ENCODE measurements around the gene TARS3. TPM values are rescaled to one million over a fixed set of nuclear protein-coding genes. Genes with fewer than 3 reads are reported as not detected.
A peak's percentile ranks its signal among the peaks of the same experiment; 100 is the strongest.
"Not testable (repeated sequence)": the region's sequence is repeated elsewhere in the genome, so short reads cannot be mapped to it uniquely, and the experiment has no call there.

The TARS3 gene
- total and polyA plus RNA-seq, 2 donors (not counting 1 experiment from before 2014, with no cell fraction given): 9.7 to 27.0 TPM

DNA sequence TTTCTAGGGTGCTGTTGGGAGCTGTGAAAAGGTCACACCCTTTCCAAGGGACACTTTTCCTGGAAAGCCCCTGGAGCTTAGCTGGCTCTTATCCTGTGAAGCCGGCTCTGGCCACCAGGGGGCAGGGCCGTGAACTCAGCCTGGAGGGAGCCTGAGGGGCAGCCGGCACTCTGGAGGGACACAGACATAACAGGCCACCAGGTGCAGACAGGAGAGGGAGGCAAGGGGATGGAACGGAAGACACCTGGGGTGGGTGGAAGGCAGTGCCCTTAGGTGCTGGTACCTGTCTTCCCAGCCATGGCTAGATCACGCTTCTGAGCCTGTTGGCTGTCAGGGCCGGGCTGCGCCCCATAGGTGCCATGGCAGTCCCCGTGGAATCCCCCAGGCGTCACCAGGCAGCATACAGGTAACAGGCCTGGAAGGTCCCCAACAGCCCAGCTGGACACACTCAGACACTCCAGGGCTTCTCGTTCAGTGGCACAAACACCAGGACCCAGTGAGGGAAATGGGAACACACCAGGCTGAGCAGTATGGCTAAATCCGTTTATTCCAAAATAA is 42.9 kb upstream of the TARS3 start:
- H3K9ac ChIP-seq (ENCODE audit: low read length); H3K4me3 Mint-ChIP-seq; POLR2A ChIA-PET; H4K20me1 ChIP-seq (ENCODE audit: control insufficient read depth, insufficient read depth, low read length, poor library complexity, severe bottlenecking); intact Hi-C loops (cut with micrococcal nuclease); DNase-seq; H3K36me3 ChIP-seq (replicated peaks in 1 of 2; ENCODE audit: control extremely low read depth in 1 of 2, control insufficient read depth in 1 of 2, extremely low read depth in 1 of 2, insufficient read depth in 2 of 2, low read length in 1 of 2); H3K4me1 Mint-ChIP-seq; ATAC-seq (ENCODE audit: low read depth); H3K4me2 ChIP-seq (replicated peaks; ENCODE audit: low read depth, low read length, poor library complexity, severe bottlenecking); H3K79me2 ChIP-seq (ENCODE audit: control insufficient read depth, insufficient read depth, low read length); H3K4me1 ChIP-seq (ENCODE audit: control insufficient read depth in 2 of 2, insufficient read depth in 2 of 2, low read length in 2 of 2); H3K27me3 ChIP-seq (replicated peaks in 1 of 4; ENCODE audit: control extremely low read depth in 1 of 4, control insufficient read depth in 3 of 4, insufficient read depth in 4 of 4, low read length in 3 of 4); H3K27ac Mint-ChIP-seq; H3K27me3 Mint-ChIP-seq; H3K4me3 ChIP-seq (ENCODE audit: control extremely low read depth in 1 of 5, extremely low read depth in 1 of 5, insufficient read depth in 1 of 5, low read depth in 2 of 5, low read length in 4 of 5); H2AFZ ChIP-seq (ENCODE audit: insufficient read depth, low read depth, low read length, poor library complexity, severe bottlenecking); H3K9me3 Mint-ChIP-seq (ENCODE audit: insufficient read depth); H3K27ac ChIP-seq (ENCODE audit: low read length in 2 of 2): not testable (repeated sequence)
- CTCF ChIA-PET: interaction anchor here (0.6 kb wide), 1 partner anchor 25 kb away, joined by 4 read pairs; no protein-coding TSS in a partner anchor
- H3K9me3 ChIP-seq (ENCODE audit: control extremely low read depth in 1 of 3, control insufficient read depth in 2 of 3, insufficient read depth in 1 of 3, low read length in 2 of 3): peaks cover 0 to 14% (median 0%) of the 10 kb centered on the region in 3 donors
- WGBS (ENCODE audit: insufficient coverage): 87% methylated on average over 7 of the region's 11 CpGs
- TF ChIP-seq, protein P1, sequence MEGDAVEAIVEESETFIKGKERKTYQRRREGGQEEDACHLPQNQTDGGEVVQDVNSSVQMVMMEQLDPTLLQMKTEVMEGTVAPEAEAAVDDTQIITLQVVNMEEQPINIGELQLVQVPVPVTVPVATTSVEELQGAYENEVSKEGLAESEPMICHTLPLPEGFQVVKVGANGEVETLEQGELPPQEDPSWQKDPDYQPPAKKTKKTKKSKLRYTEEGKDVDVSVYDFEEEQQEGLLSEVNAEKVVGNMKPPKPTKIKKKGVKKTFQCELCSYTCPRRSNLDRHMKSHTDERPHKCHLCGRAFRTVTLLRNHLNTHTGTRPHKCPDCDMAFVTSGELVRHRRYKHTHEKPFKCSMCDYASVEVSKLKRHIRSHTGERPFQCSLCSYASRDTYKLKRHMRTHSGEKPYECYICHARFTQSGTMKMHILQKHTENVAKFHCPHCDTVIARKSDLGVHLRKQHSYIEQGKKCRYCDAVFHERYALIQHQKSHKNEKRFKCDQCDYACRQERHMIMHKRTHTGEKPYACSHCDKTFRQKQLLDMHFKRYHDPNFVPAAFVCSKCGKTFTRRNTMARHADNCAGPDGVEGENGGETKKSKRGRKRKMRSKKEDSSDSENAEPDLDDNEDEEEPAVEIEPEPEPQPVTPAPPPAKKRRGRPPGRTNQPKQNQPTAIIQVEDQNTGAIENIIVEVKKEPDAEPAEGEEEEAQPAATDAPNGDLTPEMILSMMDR (IDR thresholded peaks at IDR 0.05): peak; percentile 9

DNA sequence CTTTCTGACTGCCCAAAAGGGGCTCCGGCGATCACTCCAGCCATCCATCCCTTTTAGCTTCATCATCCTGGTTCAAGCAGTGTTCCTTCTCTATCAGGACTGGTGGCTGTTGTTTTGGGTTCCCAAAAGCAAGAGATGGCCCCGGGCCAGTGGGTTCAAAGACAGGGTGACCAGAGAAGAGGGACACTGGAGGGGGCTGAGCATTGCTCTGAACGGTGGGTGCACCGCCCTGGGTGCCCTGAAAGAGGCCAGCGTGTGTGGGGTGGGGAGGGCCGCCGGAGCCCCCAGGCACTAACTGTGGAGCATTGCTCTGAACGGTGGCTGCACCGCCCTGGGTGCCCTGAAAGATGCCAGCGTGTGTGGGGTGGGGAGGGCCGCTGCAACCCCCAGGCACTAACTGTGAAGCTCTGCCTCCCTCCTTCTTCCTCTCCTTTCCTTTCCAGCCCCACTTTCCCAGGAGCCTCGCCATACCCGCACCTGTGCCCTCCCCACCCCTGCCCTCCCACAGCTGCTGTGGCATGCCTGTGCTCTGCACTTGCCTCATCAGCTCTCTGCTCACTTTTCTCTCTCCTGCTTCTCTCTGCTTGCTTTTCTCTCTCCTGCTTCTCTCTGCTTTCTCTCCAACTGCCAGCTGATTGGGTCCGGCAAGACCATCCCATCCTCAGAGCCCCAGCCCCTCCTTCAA is 41.6 kb upstream of the TARS3 start:
- H3K27ac ChIP-seq (ENCODE audit: low read length in 2 of 2): no peak overlapping the region
- H3K4me2 ChIP-seq (replicated peaks; ENCODE audit: low read depth, low read length, poor library complexity, severe bottlenecking): no peak overlapping the region
- no peak for TF ChIP-seq EZH2 (IDR thresholded peaks at IDR 0.05; ENCODE audit: borderline replicate concordance, insufficient read depth, low read depth, low read length, poor library complexity, severe bottlenecking)
- TF ChIP-seq, protein P1 (IDR thresholded peaks at IDR 0.05): no peak
- ATAC-seq (ENCODE audit: low read depth) (no peak), DNase-seq (no peak)
- no peaks in the 10 kb centered on the region for H3K27me3 ChIP-seq (replicated peaks in 1 of 4; ENCODE audit: control extremely low read depth in 1 of 4, control insufficient read depth in 3 of 4, insufficient read depth in 4 of 4, low read length in 3 of 4)
- no peaks in the 10 kb centered on the region for H3K36me3 ChIP-seq (replicated peaks in 1 of 2; ENCODE audit: control extremely low read depth in 1 of 2, control insufficient read depth in 1 of 2, extremely low read depth in 1 of 2, insufficient read depth in 2 of 2, low read length in 1 of 2)
- no peaks in the 10 kb centered on the region for H3K79me2 ChIP-seq (ENCODE audit: control insufficient read depth, insufficient read depth, low read length)
- H3K9ac ChIP-seq (ENCODE audit: low read length): no peak overlapping the region
- WGBS (ENCODE audit: insufficient coverage): 91% methylated on average over 12 of the region's 15 CpGs
- intact Hi-C loops (cut with micrococcal nuclease): no loop called here
- no peaks in the 10 kb centered on the region for H3K9me3 Mint-ChIP-seq (ENCODE audit: insufficient read depth)
- peaks cover 0 to 14% (median 0%) of the 10 kb centered on the region in 3 donors for H3K9me3 ChIP-seq (ENCODE audit: control extremely low read depth in 1 of 3, control insufficient read depth in 2 of 3, insufficient read depth in 1 of 3, low read length in 2 of 3)
- no peak overlapping the region for H3K27ac Mint-ChIP-seq
- CTCF ChIA-PET: no interaction called here
- H3K4me1 Mint-ChIP-seq: no peaks in the 10 kb centered on the region
- H3K4me3 Mint-ChIP-seq: no peak overlapping the region
- H2AFZ ChIP-seq (ENCODE audit: insufficient read depth, low read depth, low read length, poor library complexity, severe bottlenecking): no peak overlapping the region
- H3K27me3 Mint-ChIP-seq: no peaks in the 10 kb centered on the region
- no peaks in the 10 kb centered on the region for H4K20me1 ChIP-seq (ENCODE audit: control insufficient read depth, insufficient read depth, low read length, poor library complexity, severe bottlenecking)
- no peaks in the 10 kb centered on the region for H3K4me1 ChIP-seq (ENCODE audit: control insufficient read depth in 2 of 2, insufficient read depth in 2 of 2, low read length in 2 of 2)
- POLR2A ChIA-PET: no interaction called here
- H3K4me3 ChIP-seq (ENCODE audit: control extremely low read depth in 1 of 5, extremely low read depth in 1 of 5, insufficient read depth in 1 of 5, low read depth in 2 of 5, low read length in 4 of 5): no peak overlapping the region

GRCh38 chr15:101765340-101765671 is 41.0 kb upstream of the TARS3 start:
- intact Hi-C loops (cut with micrococcal nuclease); H3K79me2 ChIP-seq (ENCODE audit: control insufficient read depth, insufficient read depth, low read length); H3K27me3 Mint-ChIP-seq; POLR2A ChIA-PET; H4K20me1 ChIP-seq (ENCODE audit: control insufficient read depth, insufficient read depth, low read length, poor library complexity, severe bottlenecking); ATAC-seq (ENCODE audit: low read depth); H3K9ac ChIP-seq (ENCODE audit: low read length); DNase-seq; CTCF ChIA-PET; H3K4me2 ChIP-seq (replicated peaks; ENCODE audit: low read depth, low read length, poor library complexity, severe bottlenecking); H3K4me1 Mint-ChIP-seq; H3K4me1 ChIP-seq (ENCODE audit: control insufficient read depth in 2 of 2, insufficient read depth in 2 of 2, low read length in 2 of 2); H3K4me3 ChIP-seq (ENCODE audit: control extremely low read depth in 1 of 5, extremely low read depth in 1 of 5, insufficient read depth in 1 of 5, low read depth in 2 of 5, low read length in 4 of 5); H3K9me3 Mint-ChIP-seq (ENCODE audit: insufficient read depth); H2AFZ ChIP-seq (ENCODE audit: insufficient read depth, low read depth, low read length, poor library complexity, severe bottlenecking); H3K27ac Mint-ChIP-seq; H3K36me3 ChIP-seq (replicated peaks in 1 of 2; ENCODE audit: control extremely low read depth in 1 of 2, control insufficient read depth in 1 of 2, extremely low read depth in 1 of 2, insufficient read depth in 2 of 2, low read length in 1 of 2); H3K27ac ChIP-seq (ENCODE audit: low read length in 2 of 2); H3K4me3 Mint-ChIP-seq; H3K27me3 ChIP-seq (replicated peaks in 1 of 4; ENCODE audit: control extremely low read depth in 1 of 4, control insufficient read depth in 3 of 4, insufficient read depth in 4 of 4, low read length in 3 of 4): not testable (repeated sequence)
- WGBS (ENCODE audit: insufficient coverage): 92% methylated on average over 4 of the region's 7 CpGs
- peaks cover 0 to 14% (median 0%) of the 10 kb centered on the region in 3 donors for H3K9me3 ChIP-seq (ENCODE audit: control extremely low read depth in 1 of 3, control insufficient read depth in 2 of 3, insufficient read depth in 1 of 3, low read length in 2 of 3)
